ES-I3 (cell line): ENCODE measurements around the gene RORB.

Experiments used
- H3K36me3 ChIP-seq: 2 replicates; pipeline ENCODE4 v1.6.1; 2013; ENCODE audit warnings: mild to moderate bottlenecking, low read length, control low read depth, moderate library complexity; ENCODE audit not compliant: insufficient read depth
- H3K4me1 ChIP-seq: 2 replicates; pipeline ENCODE4 v1.6.1; 2013; ENCODE audit warnings: mild to moderate bottlenecking, control low read depth, low read length; ENCODE audit not compliant: insufficient read depth
- H3K9ac ChIP-seq: 2 replicates; pipeline ENCODE4 v1.6.1; 2013; ENCODE audit warnings: low read depth, mild to moderate bottlenecking, low read length, moderate library complexity
- H3K9me3 ChIP-seq: 2 replicates; pipeline ENCODE4 v1.6.1; 2013; ENCODE audit warnings: mild to moderate bottlenecking, low read length, moderate library complexity; ENCODE audit not compliant: control insufficient read depth, insufficient read depth

The RORB gene

DNA sequence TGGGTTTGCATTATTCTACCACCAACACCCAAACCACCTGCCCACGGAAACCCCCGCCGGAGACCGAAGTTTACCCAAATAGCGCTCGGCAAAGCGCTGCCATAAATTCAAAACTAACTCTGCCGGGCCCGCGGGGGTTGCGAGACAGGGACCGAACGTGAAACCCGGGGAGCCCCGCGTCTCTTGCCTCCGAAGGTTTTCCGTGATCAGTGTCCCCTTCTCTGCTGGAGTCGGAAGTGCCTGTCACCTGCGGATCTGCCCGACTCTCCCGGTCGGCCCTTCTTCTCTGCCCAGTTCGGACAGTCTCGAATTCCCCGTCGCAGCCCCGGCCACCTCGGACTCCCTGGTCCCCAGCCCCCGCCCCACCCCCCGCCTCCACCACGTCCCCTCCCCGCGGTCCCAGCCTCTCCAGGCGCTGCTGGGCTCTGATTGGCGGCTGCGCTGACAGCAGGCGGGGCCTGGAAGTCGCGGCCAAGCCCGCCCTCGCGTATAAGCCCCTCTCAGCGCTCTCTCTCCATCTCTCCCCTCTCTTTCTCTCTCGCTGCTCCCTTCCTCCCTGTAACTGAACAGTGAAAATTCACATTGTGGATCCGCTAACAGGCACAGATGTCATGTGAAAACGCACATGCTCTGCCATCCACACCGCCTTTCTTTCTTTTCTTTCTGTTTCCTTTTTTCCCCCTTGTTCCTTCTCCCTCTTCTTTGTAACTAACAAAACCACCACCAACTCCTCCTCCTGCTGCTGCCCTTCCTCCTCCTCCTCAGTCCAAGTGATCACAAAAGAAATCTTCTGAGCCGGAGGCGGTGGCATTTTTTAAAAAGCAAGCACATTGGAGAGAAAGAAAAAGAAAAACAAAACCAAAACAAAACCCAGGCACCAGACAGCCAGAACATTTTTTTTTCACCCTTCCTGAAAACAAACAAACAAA, at the start of gene RORB:
TSS of gene RORB (plus strand) at position 517 of the 929 bp plus-strand sequence. CDS start 642 bp downstream, outside the sequence.
- Histone ChIP-seq H3K9ac (peak within 1 kb of the TSS; percentile 68), H3K4me1 (peaks cover 17% of the 10 kb centered on the region)

DNA sequence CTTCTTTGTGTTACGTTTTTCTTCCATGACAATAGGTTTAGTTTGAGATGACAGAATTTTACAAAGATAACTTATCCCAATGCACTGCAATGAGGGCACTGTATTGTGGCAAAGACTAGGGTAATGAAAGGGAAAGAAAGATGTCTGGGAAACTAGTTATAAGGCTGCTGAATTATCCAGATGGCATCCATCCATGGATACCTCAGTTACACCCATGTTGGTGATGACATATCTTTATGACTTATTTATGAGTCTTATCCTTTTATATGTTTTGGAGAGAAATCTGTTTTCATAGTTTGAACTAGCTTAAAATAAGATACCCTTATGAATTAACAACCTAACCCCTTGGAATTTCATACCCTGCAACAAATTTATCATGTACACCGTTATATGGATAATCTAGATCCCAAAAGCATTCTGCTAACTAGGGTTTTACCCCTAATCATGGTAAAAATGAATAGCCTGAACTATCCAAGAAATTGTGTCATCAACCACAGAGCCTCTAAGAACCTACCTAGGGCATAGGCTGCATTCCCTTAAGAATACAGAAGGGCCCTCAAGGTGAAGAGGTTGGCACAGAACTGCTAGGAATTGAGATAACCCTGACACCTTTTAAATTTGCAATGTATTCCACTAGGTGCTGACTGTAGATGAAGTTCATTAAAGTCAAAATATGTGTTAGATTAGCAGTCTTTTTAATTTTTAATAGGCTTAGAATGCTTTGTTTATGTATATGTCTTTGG, 49.5 kb upstream of the RORB start:
- Histone ChIP-seq H3K9ac (no peak overlapping the region), H3K9me3 (no peaks in the 10 kb centered on the region), H3K36me3 (no peaks in the 10 kb centered on the region), H3K4me1 (no peaks in the 10 kb centered on the region)

More for the DNA sequence above, at the start of gene RORB:
- no peaks in the 10 kb centered on the region for H3K36me3 ChIP-seq
- H3K9me3 ChIP-seq = no peaks in the 10 kb centered on the region

DNA sequence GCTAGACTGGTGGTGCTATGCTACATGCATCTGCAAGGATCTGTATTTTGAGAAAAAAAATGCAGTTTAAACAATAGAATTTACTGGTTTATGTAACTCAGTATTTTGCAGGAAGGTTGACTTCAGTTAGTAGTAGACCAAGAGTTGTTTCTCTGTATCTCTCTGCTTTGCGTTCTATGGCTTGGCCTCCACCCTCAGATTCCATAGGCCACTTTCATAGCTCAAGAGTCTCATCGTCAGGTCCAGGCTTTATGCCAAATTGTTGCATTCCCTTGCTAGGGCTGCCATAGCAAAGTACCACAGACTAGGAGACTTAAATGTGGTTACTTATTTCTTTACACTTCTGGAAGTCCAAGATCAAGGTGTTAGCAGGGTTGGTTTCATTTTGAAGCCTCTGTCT, 48.1 kb upstream of the RORB start:
- no peaks in the 10 kb centered on the region for H3K36me3 ChIP-seq
- H3K9ac ChIP-seq = no peak overlapping the region
- H3K4me1 ChIP-seq = no peaks in the 10 kb centered on the region
- H3K9me3 ChIP-seq = no peaks in the 10 kb centered on the region

GRCh38 chr9:74458832-74459231, 38.3 kb upstream of the RORB start:
- Histone ChIP-seq H3K9me3 (no peaks in the 10 kb centered on the region), H3K9ac (no peak overlapping the region), H3K4me1 (no peaks in the 10 kb centered on the region), H3K36me3 (no peaks in the 10 kb centered on the region)

GRCh38 chr9:74463825-74464224, 33.3 kb upstream of the RORB start:
- H3K36me3 ChIP-seq = no peaks in the 10 kb centered on the region
- no peaks in the 10 kb centered on the region for H3K9me3 ChIP-seq
- no peak overlapping the region for H3K9ac ChIP-seq
- no peaks in the 10 kb centered on the region for H3K4me1 ChIP-seq

DNA sequence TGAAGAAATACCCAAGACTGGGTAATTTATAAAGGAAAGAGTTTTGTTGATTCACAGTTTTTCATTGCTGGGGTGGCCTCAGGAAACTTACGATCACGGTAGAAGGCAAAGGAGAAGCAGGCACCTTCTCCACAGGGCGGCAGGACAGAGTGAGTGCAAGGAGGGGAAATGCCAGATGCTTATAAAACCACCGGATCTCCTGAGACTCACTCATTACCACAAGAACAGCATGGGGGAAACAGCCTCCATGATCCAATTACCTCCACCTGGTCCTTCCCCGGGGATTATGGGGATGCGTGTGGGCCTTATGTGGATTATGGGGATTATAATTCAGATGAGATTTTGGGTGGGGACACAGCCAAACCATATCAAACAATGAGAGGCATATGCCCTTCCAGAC, 18.5 kb upstream of the RORB start:
- H3K4me1 ChIP-seq = no peaks in the 10 kb centered on the region
- no peak overlapping the region for H3K9ac ChIP-seq
- no peaks in the 10 kb centered on the region; the same call in 1 of the 2 replicates for H3K36me3 ChIP-seq
- H3K9me3 ChIP-seq = 0 out of 2 replicates have a peak, but pooled peaks cover 3% of the 10 kb centered on the region

- no peaks in the 10 kb centered on the region for H3K4me1 ChIP-seq
- no peaks in the 10 kb centered on the region; the same call in 1 of the 2 replicates for H3K36me3 ChIP-seq
- no peak overlapping the region for H3K9ac ChIP-seq
- H3K9me3 ChIP-seq = 0 out of 2 replicates have a peak, but pooled peaks cover 3% of the 10 kb centered on the region
Measured at GRCh38 chr9:74479711-74480110, 17.4 kb upstream of the RORB start.

DNA sequence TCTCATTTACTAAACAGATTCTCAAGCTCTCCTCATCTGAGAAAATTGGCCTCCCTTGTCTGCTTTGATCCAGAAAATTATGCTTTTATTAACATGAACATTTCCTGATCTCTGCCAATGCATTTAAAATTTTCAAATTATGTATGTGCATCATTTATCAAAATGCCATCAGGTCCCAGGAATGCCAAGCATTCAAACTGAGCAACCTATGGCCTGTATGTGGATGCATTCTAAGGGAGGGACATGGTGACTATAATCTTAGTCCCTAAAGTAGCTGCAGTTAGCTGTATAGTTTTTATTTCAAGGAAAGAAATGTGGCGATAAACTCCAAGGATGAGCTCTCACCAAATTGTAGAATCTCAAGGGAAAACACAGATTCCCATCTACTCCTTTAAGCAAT, 9.7 kb upstream of the RORB start:
- Histone ChIP-seq H3K4me1 (no peaks in the 10 kb centered on the region; the same call in 1 of the 2 replicates), H3K9ac (no peak overlapping the region), H3K36me3 (no peaks in the 10 kb centered on the region), H3K9me3 (no peaks in the 10 kb centered on the region)

- H3K9ac ChIP-seq = no peak overlapping the region
- peaks cover 17% of the 10 kb centered on the region for H3K4me1 ChIP-seq
- H3K9me3 ChIP-seq = no peaks in the 10 kb centered on the region
- H3K36me3 ChIP-seq = no peaks in the 10 kb centered on the region
Measured at GRCh38 chr9:74493512-74493911, 3.6 kb upstream of the RORB start.

- Histone ChIP-seq H3K9ac (no peak overlapping the region), H3K9me3 (no peaks in the 10 kb centered on the region), H3K4me1 (peaks cover 17% of the 10 kb centered on the region), H3K36me3 (no peaks in the 10 kb centered on the region)
Measured at GRCh38 chr9:74494490-74494889, 2.6 kb upstream of the RORB start.

DNA sequence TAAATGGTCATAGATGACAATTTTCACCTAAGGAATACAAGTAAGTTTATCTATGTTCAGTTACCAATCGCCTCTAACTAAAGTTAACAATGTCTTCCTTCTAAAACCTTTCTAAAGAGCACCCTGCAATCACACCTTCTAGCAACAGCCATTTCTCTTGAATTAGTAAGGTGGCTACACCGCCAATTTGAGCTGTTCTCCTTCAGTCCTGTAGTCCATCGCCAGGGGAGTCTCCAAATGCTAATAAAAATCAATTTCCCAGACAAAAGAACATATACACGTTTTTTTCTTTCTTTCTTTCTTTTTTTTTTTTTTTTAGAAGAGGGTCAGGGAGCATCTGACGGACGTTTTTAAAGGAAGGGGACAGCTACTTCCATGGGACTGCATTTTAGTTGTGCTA, 729 bp upstream of the RORB start:
- H3K9me3 ChIP-seq = no peaks in the 10 kb centered on the region
- H3K9ac ChIP-seq = peak overlapping the region; percentile 68; the same call in 1 of the 2 replicates
- H3K36me3 ChIP-seq = no peaks in the 10 kb centered on the region
- H3K4me1 ChIP-seq = peaks cover 17% of the 10 kb centered on the region

DNA sequence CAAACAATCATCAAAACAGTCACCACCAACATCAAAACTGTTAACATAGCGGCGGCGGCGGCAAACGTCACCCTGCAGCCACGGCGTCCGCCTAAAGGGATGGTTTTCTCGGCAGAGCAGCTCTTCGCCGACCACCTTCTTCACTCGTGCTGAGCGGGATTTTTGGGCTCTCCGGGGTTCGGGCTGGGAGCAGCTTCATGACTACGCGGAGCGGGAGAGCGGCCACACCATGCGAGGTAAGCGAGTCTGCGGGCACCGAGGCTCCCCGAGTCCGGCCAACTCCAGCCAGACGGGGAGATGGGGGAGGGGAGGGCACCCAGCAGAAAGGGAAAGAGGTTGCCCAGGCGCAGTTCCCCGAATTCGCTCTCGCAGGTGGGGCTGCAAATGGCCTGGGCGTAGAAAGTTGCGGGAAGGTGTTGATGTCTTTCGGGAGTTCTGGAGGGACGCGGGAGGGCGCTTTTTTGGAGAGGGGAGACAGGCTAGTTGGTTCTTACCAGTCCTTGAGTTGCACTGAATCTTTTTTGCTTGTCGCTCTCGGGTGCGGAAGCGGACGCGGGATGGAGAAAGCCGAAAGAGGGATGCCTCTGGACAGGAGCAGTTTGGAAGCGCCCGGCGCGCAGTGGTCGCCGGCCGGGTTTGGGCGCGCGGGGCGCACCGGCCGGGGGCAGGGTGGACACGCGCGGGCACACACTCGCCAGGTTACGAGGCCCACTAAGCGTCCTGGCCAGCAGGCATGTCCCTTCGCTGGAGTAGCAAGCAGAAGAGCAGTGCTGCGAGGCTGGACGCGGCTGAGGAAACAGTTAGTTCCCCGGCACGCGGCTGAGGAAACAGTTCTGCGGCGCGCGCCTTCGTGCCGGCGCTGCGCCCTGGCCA, 849 bp downstream of the RORB start:
- peak overlapping the region; percentile 68 for H3K9ac ChIP-seq

GRCh38 chr9:74498621-74499095, 1.5 kb downstream of the RORB start:
- peaks cover 11% of the 10 kb centered on the region for H3K4me1 ChIP-seq
- H3K36me3 ChIP-seq = no peaks in the 10 kb centered on the region
- H3K9me3 ChIP-seq = no peaks in the 10 kb centered on the region
- peak overlapping the region; percentile 68; the same call in 1 of the 2 replicates for H3K9ac ChIP-seq

More for the DNA sequence above, 849 bp downstream of the RORB start:
- H3K36me3 ChIP-seq = no peaks in the 10 kb centered on the region
- no peaks in the 10 kb centered on the region for H3K9me3 ChIP-seq
- peaks cover 17% of the 10 kb centered on the region for H3K4me1 ChIP-seq
